Mesenchymal stem cell (in vitro differentiated cells and primary cell): ENCODE results near the gene RHOD.

ENCODE experiments used
- DNase-seq: peaks from one replicate; pipeline ENCODE4 v3.0.0-alpha.2; 2013
- H2AFZ ChIP-seq: one replicate; pipeline ENCODE4 v1.6.1; 2013; ENCODE audit warnings: low read depth, mild to moderate bottlenecking, control low read depth, inconsistent platforms, low read length, moderate library complexity
- H2AK5ac ChIP-seq: 2 replicates; pipeline ENCODE4 v1.6.1; 2013; ENCODE audit warnings: low read length, moderate library complexity, mild to moderate bottlenecking, inconsistent platforms; ENCODE audit not compliant: severe bottlenecking
- H2BK120ac ChIP-seq: one replicate; pipeline ENCODE4 v1.6.1; 2013; ENCODE audit warnings: low read depth, mild to moderate bottlenecking, inconsistent platforms, low read length, moderate library complexity
- H2BK12ac ChIP-seq, 2 experiments: one replicate each; pipeline ENCODE4 v1.6.1; 2013; ENCODE audit warnings: inconsistent platforms in 2 of 2, low read length in 2 of 2, mild to moderate bottlenecking in 2 of 2, moderate library complexity in 2 of 2, control low read depth in 1 of 2
- H2BK15ac ChIP-seq: one replicate; pipeline ENCODE4 v1.6.1; 2013; ENCODE audit warnings: mild to moderate bottlenecking, low read depth, inconsistent platforms; ENCODE audit not compliant: poor library complexity, severe bottlenecking
- H2BK5ac ChIP-seq: 2 replicates; pipeline ENCODE4 v1.6.1; 2013; ENCODE audit warnings: low read depth, mild to moderate bottlenecking, low read length, control low read depth, inconsistent platforms; ENCODE audit not compliant: poor library complexity, severe bottlenecking
- H3K14ac ChIP-seq, 2 experiments: one replicate each; pipeline ENCODE4 v1.6.1; 2013; ENCODE audit warnings: inconsistent platforms in 2 of 2, low read length in 2 of 2, control low read depth in 1 of 2, mild to moderate bottlenecking in 1 of 2, moderate library complexity in 1 of 2
- H3K18ac ChIP-seq, 2 experiments: one replicate each; pipeline ENCODE4 v1.6.1; 2013; ENCODE audit warnings: inconsistent platforms in 2 of 2, low read length in 2 of 2, control low read depth in 1 of 2, low read depth in 1 of 2, mild to moderate bottlenecking in 1 of 2
- H3K23ac ChIP-seq, 2 experiments: one replicate each; pipeline ENCODE4 v1.6.1; 2013; ENCODE audit warnings: inconsistent platforms in 2 of 2, low read length in 2 of 2, mild to moderate bottlenecking in 2 of 2, moderate library complexity in 2 of 2, control low read depth in 1 of 2
- H3K27ac ChIP-seq: 2 replicates; pipeline ENCODE4 v1.5.1; 2013; ENCODE audit warnings: mild to moderate bottlenecking, moderate library complexity, low read length, control low read depth, inconsistent platforms; ENCODE audit not compliant: poor library complexity, severe bottlenecking
- H3K27me3 ChIP-seq, 2 experiments: 2 replicates each; pipeline versions ENCODE4 v1.6.1 to v1.7.0; 2013; ENCODE audit warnings: low read length in 2 of 2, mild to moderate bottlenecking in 2 of 2, moderate library complexity in 2 of 2, control low read depth in 1 of 2, inconsistent platforms in 1 of 2; ENCODE audit not compliant: control insufficient read depth in 1 of 2, insufficient read depth in 1 of 2
- H3K36me3 ChIP-seq, 2 experiments: 2 replicates each; pipeline versions ENCODE4 v1.6.1 to v1.7.0; 2013; ENCODE audit warnings: low read length in 2 of 2, control low read depth in 1 of 2, inconsistent platforms in 1 of 2, low read depth in 1 of 2, mild to moderate bottlenecking in 1 of 2; ENCODE audit not compliant: insufficient read depth in 2 of 2, control insufficient read depth in 1 of 2
- H3K4ac ChIP-seq, 2 experiments: one replicate each; pipeline ENCODE4 v1.6.1; 2013; ENCODE audit warnings: inconsistent platforms in 2 of 2, low read length in 2 of 2, mild to moderate bottlenecking in 2 of 2, moderate library complexity in 2 of 2, control low read depth in 1 of 2, low read depth in 1 of 2
- H3K4me1 ChIP-seq: 2 replicates; pipeline ENCODE4 v1.6.1; 2013; ENCODE audit warnings: low read depth, low read length, control low read depth; ENCODE audit not compliant: control insufficient read depth, insufficient read depth
- H3K4me2 ChIP-seq: 2 replicates; pipeline ENCODE4 v1.6.1; 2013; ENCODE audit warnings: low read length, mild to moderate bottlenecking, inconsistent platforms; ENCODE audit not compliant: poor library complexity, severe bottlenecking
- H3K4me3 ChIP-seq, 2 experiments: 2 replicates each; pipeline versions ENCODE4 v1.5.1 to v1.7.0; 2013; ENCODE audit warnings: low read length in 2 of 2, mild to moderate bottlenecking in 2 of 2, control low read depth in 1 of 2, low read depth in 1 of 2; ENCODE audit not compliant: insufficient read depth in 1 of 2
- H3K79me1 ChIP-seq: replicated peaks from 2 replicates; pipeline ENCODE4 v1.6.1; 2013; ENCODE audit warnings: mild to moderate bottlenecking, control low read depth, low read length, inconsistent platforms; ENCODE audit not compliant: poor library complexity, severe bottlenecking
- H3K9ac ChIP-seq: 2 replicates; pipeline ENCODE4 v1.7.0; 2013; ENCODE audit warnings: mild to moderate bottlenecking, low read length, moderate library complexity
- H3K9me3 ChIP-seq: 2 replicates; pipeline ENCODE4 v1.7.0; 2013; ENCODE audit warnings: mild to moderate bottlenecking, low read length; ENCODE audit not compliant: control insufficient read depth
- H4K8ac ChIP-seq: one replicate; pipeline ENCODE4 v1.6.1; 2013; ENCODE audit warnings: inconsistent platforms, mild to moderate bottlenecking, low read length, moderate library complexity
- H4K91ac ChIP-seq: one replicate; pipeline ENCODE4 v1.6.1; 2013; ENCODE audit warnings: mild to moderate bottlenecking, low read length, inconsistent platforms
- WGBS: methylation state at CpG from one replicate; pipeline ENCODE4 v1.1.7; 2013; ENCODE audit warnings: mixed read lengths; 5-methylcytosine and 5-hydroxymethylcytosine counted together

RHOD gene

DNA sequence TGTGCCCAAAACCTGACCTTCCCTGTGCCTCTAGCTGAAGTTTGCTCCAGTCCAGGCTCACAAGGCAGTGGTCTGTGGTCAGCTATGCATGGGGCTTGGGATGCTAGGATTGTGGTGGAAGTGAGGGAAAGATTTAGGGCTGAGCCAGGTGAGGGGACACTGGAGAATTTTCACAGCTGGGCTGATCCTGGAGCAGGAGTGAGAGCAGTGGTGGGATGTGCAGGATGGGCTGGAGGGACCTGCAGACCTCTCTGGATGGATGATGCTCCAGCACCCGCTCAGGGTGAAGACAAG, 38.5 kb downstream of the RHOD start:
- H3K9ac ChIP-seq = no peak overlapping the region
- no peak overlapping the region for H4K8ac ChIP-seq
- no peak for DNase-seq
- no peaks in the 10 kb centered on the region for H3K36me3 ChIP-seq
- H2AFZ ChIP-seq = no peak overlapping the region
- H3K4ac ChIP-seq = no peak overlapping the region
- H2BK15ac ChIP-seq = no peak overlapping the region
- peaks cover 0 to 8% of the 10 kb centered on the region in 2 experiments for H3K27me3 ChIP-seq
- H3K23ac ChIP-seq = no peak overlapping the region
- H3K9me3 ChIP-seq = no peaks in the 10 kb centered on the region
- H3K4me1 ChIP-seq = no peaks in the 10 kb centered on the region
- H3K14ac ChIP-seq = no peak overlapping the region
- no peak overlapping the region for H3K18ac ChIP-seq
- H2BK12ac ChIP-seq = no peak overlapping the region
- H3K79me1 ChIP-seq = no peaks in the 10 kb centered on the region
- H4K91ac ChIP-seq = no peak overlapping the region
- H2BK5ac ChIP-seq = no peak overlapping the region
- no peak overlapping the region for H3K27ac ChIP-seq
- H2BK120ac ChIP-seq = no peak overlapping the region
- no peak overlapping the region for H2AK5ac ChIP-seq
- 100% methylated on average over 1 of the region's 1 CpG for WGBS
- H3K4me2 ChIP-seq = no peak overlapping the region
- H3K4me3 ChIP-seq = no peak overlapping the region

DNA sequence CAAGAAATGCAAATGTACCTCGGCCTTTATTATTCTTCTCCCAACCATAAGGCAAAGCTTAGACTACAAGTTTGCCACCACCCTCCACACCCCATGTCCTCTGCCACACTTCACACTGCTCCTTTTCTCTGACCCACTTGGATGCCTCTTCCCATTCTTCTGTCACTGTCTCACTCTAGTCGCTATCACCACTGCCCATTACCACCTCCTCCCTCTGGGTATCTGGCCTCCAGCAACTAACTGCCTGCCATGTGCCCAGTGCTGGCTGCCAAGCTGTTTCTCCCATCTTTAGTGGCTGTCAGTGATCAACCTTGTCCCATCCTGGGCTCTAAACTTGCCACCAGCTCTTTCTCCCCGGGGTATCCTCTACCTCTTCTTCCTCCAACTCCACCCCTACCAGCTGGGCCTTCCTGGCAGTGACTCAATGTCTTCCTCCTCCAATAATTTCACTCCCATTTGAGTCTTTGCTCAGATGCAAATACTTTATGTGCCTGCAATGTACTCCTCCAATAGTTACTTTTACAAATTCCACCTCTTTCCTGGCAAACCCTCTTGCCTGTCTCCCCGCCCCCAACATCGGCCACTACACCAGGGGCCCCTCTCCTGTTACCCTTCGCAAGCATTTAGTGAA, 42.3 kb downstream of the RHOD start:
- H2AFZ ChIP-seq = no peak overlapping the region
- no peak overlapping the region for H3K4me3 ChIP-seq
- no peak overlapping the region for H2BK5ac ChIP-seq
- no peak for DNase-seq
- no peak overlapping the region for H3K18ac ChIP-seq
- H2BK15ac ChIP-seq = no peak overlapping the region
- no peak overlapping the region for H3K9ac ChIP-seq
- H3K9me3 ChIP-seq = no peaks in the 10 kb centered on the region
- no peak overlapping the region for H3K27ac ChIP-seq
- no peak overlapping the region for H3K14ac ChIP-seq
- no peak overlapping the region for H2BK12ac ChIP-seq
- H2BK120ac ChIP-seq = no peak overlapping the region
- WGBS = 95% methylated on average over 6 of the region's 6 CpGs
- H3K23ac ChIP-seq = no peak overlapping the region
- H4K91ac ChIP-seq = no peak overlapping the region
- H3K27me3 ChIP-seq = peaks cover 0 to 11% of the 10 kb centered on the region in 2 experiments
- H4K8ac ChIP-seq = no peak overlapping the region
- no peaks in the 10 kb centered on the region for H3K4me1 ChIP-seq
- no peak overlapping the region for H3K4ac ChIP-seq
- H3K79me1 ChIP-seq = no peaks in the 10 kb centered on the region
- no peaks in the 10 kb centered on the region for H3K36me3 ChIP-seq
- no peak overlapping the region for H3K4me2 ChIP-seq
- no peak overlapping the region for H2AK5ac ChIP-seq

DNA sequence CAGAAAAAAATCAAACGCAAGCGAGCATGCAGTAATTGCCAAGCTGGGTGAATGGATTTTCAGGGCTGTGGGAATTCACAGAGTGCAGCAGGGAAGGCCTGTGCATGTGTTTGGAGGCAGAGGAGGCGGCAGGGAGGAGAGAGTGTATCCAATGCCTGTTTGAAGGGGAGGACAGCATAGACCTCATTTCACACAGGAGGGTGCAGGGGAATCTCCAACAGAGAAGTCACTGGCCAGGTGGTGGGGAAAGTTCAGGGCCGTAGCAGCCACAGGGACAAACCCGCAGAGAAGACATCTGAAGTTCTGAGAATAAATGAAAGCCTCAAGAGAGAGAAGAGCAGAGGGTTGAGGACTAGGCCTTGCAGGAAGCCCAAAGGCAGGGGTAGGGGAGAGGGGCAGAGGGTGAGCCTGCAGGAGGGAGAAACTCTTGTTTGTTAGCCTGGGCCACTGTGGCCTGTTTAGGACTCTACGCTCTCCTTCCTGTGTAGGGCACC, 43.2 kb downstream of the RHOD start:
- WGBS = 95% methylated on average over 6 of the region's 6 CpGs

DNA sequence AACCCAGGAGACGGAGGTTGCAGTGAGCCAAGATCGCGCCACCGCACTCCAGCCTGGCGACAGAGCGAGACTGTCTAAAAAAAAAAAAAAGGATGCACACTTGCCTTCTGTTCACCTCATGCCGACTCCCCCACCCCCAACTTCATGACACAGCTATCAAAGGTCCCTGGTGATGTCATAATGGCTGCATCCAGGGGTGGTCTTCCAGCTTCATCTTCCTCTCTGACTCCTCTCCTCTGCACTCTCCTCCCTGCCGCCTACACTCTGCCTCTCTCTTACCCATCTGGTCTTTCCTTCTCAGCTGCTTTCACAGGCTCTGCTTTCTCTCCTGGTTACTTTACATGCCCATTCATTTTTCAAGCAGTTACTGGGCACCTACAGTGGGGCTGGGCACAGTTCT, 46.0 kb downstream of the RHOD start:
- H3K4me3 ChIP-seq = no peak overlapping the region
- H3K14ac ChIP-seq = no peak overlapping the region
- no peak overlapping the region for H2BK5ac ChIP-seq
- no peaks in the 10 kb centered on the region for H3K79me1 ChIP-seq
- H3K27me3 ChIP-seq = peaks cover 0 to 3% of the 10 kb centered on the region in 2 experiments
- no peak for DNase-seq
- no peak overlapping the region for H2AK5ac ChIP-seq
- no peak overlapping the region for H2BK15ac ChIP-seq
- no peak overlapping the region for H3K4me2 ChIP-seq
- H3K9ac ChIP-seq = no peak overlapping the region
- no peak overlapping the region for H2AFZ ChIP-seq
- no peak overlapping the region for H3K27ac ChIP-seq
- H3K23ac ChIP-seq = no peak overlapping the region
- no peaks in the 10 kb centered on the region for H3K9me3 ChIP-seq
- H4K8ac ChIP-seq = no peak overlapping the region
- no peaks in the 10 kb centered on the region for H3K36me3 ChIP-seq
- H3K4ac ChIP-seq = no peak overlapping the region
- 93% methylated on average over 8 of the region's 8 CpGs for WGBS
- H3K18ac ChIP-seq = no peak overlapping the region
- no peaks in the 10 kb centered on the region for H3K4me1 ChIP-seq
- no peak overlapping the region for H2BK12ac ChIP-seq
- no peak overlapping the region for H4K91ac ChIP-seq
- no peak overlapping the region for H2BK120ac ChIP-seq

More for the DNA sequence above, 43.2 kb downstream of the RHOD start:
- Histone ChIP-seq H3K36me3 (no peaks in the 10 kb centered on the region), H3K4me1 (no peaks in the 10 kb centered on the region), H3K27me3 (peaks cover 0 to 11% of the 10 kb centered on the region in 2 experiments), H3K79me1 (no peaks in the 10 kb centered on the region), H2BK15ac (no peak overlapping the region), H3K23ac (no peak overlapping the region), H3K4me2 (no peak overlapping the region), H2BK120ac (no peak overlapping the region), H3K4ac (no peak overlapping the region), H2AFZ (no peak overlapping the region), H3K4me3 (no peak overlapping the region), H3K14ac (no peak overlapping the region), H4K91ac (no peak overlapping the region), H2BK5ac (no peak overlapping the region), H2BK12ac (no peak overlapping the region), H3K18ac (no peak overlapping the region), H2AK5ac (no peak overlapping the region), H4K8ac (no peak overlapping the region), H3K9ac (no peak overlapping the region), H3K9me3 (no peaks in the 10 kb centered on the region), H3K27ac (no peak overlapping the region)
- no peak for DNase-seq
